Epithelial cell of esophagus (primary cell): ENCODE results near the gene TLNRD1.

Experiments used
- DNase-seq: peaks from one replicate; pipeline ENCODE4 v3.0.0; 2010; ENCODE audit warnings: low read depth
- H3K4me3 ChIP-seq: 2 replicates; pipeline ENCODE4 v1.5.1; 2011; ENCODE audit warnings: mild to moderate bottlenecking, low read length, control low read depth
- TF ChIP-seq, protein P1 (sequence below): IDR thresholded peaks from 2 replicates; pipeline ENCODE4 v1.5.1; 2011; ENCODE audit warnings: low read depth, mild to moderate bottlenecking, low read length, control low read depth, inconsistent platforms; ENCODE audit not compliant: insufficient read depth; ENCODE audit errors: missing control alignments

TLNRD1 gene

DNA sequence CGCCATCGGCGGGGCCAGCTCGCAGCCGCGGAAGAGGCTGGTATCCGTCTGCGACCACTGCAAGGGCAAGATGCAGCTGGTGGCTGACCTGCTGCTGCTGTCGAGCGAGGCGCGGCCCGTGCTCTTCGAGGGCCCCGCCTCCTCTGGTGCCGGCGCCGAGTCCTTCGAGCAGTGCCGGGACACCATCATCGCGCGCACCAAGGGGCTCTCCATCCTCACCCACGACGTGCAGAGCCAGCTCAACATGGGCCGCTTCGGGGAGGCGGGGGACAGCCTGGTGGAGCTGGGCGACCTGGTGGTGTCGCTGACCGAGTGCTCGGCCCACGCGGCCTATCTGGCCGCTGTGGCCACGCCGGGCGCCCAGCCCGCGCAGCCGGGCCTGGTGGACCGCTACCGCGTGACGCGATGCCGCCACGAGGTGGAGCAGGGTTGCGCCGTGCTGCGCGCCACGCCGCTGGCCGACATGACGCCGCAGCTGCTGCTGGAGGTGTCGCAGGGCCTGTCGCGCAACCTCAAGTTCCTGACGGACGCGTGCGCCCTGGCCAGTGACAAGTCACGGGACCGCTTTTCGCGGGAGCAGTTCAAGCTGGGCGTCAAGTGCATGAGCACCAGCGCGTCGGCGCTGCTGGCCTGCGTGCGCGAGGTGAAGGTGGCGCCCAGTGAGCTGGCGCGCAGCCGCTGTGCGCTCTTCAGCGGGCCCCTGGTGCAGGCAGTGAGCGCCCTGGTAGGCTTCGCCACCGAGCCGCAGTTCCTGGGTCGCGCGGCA is 1.8 kb downstream of the TLNRD1 start:
- TF ChIP-seq, protein P1, sequence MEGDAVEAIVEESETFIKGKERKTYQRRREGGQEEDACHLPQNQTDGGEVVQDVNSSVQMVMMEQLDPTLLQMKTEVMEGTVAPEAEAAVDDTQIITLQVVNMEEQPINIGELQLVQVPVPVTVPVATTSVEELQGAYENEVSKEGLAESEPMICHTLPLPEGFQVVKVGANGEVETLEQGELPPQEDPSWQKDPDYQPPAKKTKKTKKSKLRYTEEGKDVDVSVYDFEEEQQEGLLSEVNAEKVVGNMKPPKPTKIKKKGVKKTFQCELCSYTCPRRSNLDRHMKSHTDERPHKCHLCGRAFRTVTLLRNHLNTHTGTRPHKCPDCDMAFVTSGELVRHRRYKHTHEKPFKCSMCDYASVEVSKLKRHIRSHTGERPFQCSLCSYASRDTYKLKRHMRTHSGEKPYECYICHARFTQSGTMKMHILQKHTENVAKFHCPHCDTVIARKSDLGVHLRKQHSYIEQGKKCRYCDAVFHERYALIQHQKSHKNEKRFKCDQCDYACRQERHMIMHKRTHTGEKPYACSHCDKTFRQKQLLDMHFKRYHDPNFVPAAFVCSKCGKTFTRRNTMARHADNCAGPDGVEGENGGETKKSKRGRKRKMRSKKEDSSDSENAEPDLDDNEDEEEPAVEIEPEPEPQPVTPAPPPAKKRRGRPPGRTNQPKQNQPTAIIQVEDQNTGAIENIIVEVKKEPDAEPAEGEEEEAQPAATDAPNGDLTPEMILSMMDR: no peak
- peak overlapping the region; percentile 80 for H3K4me3 ChIP-seq
- no peak for DNase-seq

DNA sequence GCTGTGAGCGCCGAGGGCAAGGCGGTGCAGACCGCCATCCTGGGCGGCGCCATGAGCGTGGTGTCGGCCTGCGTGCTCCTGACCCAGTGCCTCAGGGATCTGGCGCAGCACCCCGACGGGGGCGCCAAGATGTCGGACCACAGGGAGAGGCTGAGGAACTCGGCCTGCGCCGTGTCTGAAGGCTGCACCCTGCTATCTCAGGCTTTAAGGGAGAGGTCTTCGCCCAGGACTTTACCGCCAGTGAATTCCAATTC is 2.3 kb downstream of the TLNRD1 start:
- DNase-seq: no peak
- no peak overlapping the region for H3K4me3 ChIP-seq
- TF ChIP-seq, protein P1: no peak

DNA sequence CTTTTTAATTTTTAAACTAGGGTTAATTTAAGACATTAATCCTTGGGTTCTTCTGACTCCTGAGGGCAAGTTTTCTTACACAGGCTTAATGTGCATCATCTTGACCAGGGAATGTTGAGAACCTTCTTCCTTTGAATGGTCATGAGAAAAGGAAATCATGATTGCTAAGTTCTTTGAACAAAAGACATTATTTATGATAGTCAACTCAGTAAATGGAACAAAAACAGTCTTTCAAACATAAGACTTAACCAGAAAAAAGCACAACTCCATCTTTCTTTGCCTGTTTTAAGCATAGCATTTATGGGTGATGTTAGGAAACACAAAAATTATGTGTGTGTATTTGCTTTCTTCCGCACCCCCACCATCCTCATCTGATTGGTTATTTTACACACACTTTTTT is 5.4 kb downstream of the TLNRD1 start:
- no peak overlapping the region for H3K4me3 ChIP-seq
- DNase-seq: no peak
- TF ChIP-seq, protein P1: no peak

DNA sequence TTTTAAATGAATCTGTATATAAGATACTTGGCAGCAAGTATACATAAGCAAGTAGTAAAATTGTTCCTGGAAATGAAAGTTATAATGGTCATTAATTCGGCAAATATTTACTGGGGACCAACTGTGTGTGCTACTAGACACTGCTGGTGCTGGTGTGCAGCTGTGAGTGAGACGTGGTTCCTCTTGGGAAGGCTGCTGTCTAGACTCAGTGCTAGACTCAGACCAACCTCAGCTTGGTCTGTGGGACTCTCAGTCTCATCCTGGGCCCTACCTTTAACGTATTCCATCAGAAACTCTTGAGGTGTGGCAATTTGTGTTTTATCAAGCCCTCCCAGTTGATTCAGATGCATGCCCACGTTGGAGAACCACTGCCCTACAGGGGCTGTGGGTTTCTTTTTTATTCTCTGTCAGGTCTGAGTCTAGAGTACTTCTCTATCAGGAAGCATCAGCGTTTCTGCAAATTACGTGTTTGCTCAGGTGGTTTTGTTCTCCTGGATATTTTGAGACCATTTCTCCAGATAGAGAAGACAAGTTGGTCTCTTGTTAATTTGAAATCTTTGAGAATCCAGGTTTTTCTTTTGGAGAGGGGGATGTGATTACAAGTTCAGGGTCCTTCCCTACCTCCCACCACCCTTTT is 6.8 kb downstream of the TLNRD1 start:
- no peak overlapping the region for H3K4me3 ChIP-seq
- TF ChIP-seq, protein P1: no peak
- no peak for DNase-seq

DNA sequence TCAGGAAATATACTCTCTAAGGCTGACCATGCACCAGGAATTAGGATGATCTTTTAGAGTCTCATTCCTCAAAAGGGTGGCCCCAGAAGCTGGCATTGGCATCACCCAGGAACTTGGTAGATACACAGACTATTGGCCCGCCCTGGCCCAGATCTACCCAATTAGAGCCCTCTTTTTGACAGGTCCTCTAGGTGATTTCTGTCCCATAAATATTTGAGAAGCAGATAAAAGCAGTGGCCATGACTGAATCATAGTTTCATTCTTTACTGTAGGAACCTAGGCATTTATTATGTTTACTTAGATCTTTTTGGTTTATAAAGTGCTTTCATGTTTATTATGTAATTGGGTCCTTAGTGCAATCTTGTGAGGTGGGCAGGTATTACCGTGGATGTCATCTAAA is 7.6 kb downstream of the TLNRD1 start:
- no peak for DNase-seq

DNA sequence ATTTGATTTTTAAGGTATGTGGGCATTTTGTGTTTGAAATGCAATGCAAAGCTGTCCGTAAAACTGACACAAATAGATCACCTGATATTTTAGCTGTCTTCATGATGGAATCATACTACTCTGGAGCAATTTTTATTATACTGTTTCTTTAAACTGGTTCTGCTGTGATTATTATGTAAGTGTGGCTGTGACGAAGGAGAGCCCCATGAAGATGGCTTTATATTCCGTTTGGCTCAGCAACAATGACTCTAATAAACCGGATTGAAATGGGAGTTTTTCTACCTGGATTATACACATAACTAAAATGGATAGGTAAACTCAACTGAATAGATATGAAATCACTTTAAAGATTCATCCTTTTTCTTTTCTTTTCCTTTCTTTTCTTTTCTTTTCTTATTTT is 9.4 kb downstream of the TLNRD1 start:
- H3K4me3 ChIP-seq: no peak overlapping the region
- TF ChIP-seq, protein P1: no peak
- DNase-seq: no peak

More for the DNA sequence above, 7.6 kb downstream of the TLNRD1 start:
- no peak overlapping the region for H3K4me3 ChIP-seq
- TF ChIP-seq, protein P1: no peak

DNA sequence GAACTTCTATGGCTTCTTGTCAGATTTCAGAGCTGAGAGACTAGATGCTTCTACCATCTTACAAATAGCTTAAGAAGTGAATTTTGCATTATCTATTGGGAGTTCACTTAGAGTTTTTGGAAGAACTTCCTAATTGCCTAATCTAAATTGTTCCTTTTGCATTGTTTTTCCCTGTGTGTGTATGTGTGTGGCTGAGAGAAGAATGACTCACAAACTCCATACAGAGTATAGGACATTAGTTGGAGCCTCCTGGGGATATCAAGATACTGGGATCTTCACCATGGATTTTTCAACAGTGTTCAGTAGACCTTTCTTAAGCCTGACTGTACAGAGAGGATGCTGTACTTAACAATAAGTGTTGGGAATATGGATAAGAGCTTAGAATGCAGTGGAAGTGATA is 10.9 kb downstream of the TLNRD1 start:
- TF ChIP-seq, protein P1: no peak
- no peak for DNase-seq
- no peak overlapping the region for H3K4me3 ChIP-seq
